Spleen (tissue), 11 donors: ENCODE results near the gene NUP153. TPM values are rescaled to one million over a fixed set of nuclear protein-coding genes. Genes with fewer than 3 reads are reported as not detected.

ENCODE experiments used
- DNase-seq: peaks from one replicate; pipeline ENCODE4 v3.0.0-alpha.2; 2020
- H3K27ac ChIP-seq, 8 donors: fragments of 200-600 bp; sonication (generic) in 7 of 8; 1 replicate in 4 of 8; 2 replicates in 4 of 8; pipeline versions ENCODE4 v1.5.0 to v1.8.0; 2016 to 2021; ENCODE audit warnings: inconsistent platforms in 4 of 8, mild to moderate bottlenecking in 4 of 8, moderate library complexity in 1 of 8
- H3K27me3 ChIP-seq, 7 donors: fragments of 200-600 bp; sonication (generic) in 6 of 7; replicated peaks in 1 of 7; 1 replicate in 4 of 7; 2 replicates in 3 of 7; pipeline versions ENCODE4 v1.5.0 to v1.8.0; 2016 to 2021; ENCODE audit warnings: inconsistent platforms in 3 of 7, mild to moderate bottlenecking in 1 of 7
- H3K36me3 ChIP-seq, 6 donors: fragments of 200-600 bp; sonication (generic) in 5 of 6; 1 replicate in 4 of 6; 2 replicates in 2 of 6; pipeline versions ENCODE4 v1.5.0 to v1.8.0; 2016 to 2021; ENCODE audit warnings: inconsistent platforms in 2 of 6
- H3K4me1 ChIP-seq, 6 donors: fragments of 200-600 bp; sonication (generic) in 5 of 6; 1 replicate in 3 of 6; 2 replicates in 3 of 6; pipeline versions ENCODE4 v1.5.0 to v1.8.0; 2016 to 2021; ENCODE audit warnings: inconsistent platforms in 3 of 6
- H3K4me3 ChIP-seq, 8 donors: fragments of 200-600 bp; sonication (generic) in 7 of 8; 1 replicate in 4 of 8; 2 replicates in 4 of 8; pipeline versions ENCODE4 v1.5.0 to v1.8.0; 2016 to 2021; ENCODE audit warnings: inconsistent platforms in 4 of 8, mild to moderate bottlenecking in 4 of 8, moderate library complexity in 2 of 8
- H3K9me3 ChIP-seq, 8 donors: fragments of 200-600 bp; sonication (generic) in 7 of 8; 1 replicate in 4 of 8; 2 replicates in 4 of 8; pipeline versions ENCODE4 v1.5.0 to v1.8.0; 2016 to 2021; ENCODE audit warnings: inconsistent platforms in 4 of 8
- CTCF ChIP-seq, 11 experiments: fragments of 200-600 bp in 7 of 11; fragments of 450-650 bp in 4 of 11; sonication (generic) in 4 of 11; IDR thresholded peaks in 8 of 11; conservative IDR thresholded peaks in 3 of 11; 1 replicate in 7 of 11; 2 replicates in 4 of 11; pipeline versions ENCODE4 v1.4.0 to v1.8.0; 2016 to 2021; ENCODE audit warnings: antibody characterized with exemption in 11 of 11, inconsistent platforms in 4 of 11, mild to moderate bottlenecking in 1 of 11
- POLR2A ChIP-seq, 3 donors: fragments of 450-650 bp; IDR thresholded peaks; one replicate each; pipeline ENCODE4 v1.5.1; 2017; ENCODE audit warnings: antibody characterized with exemption in 3 of 3, mild to moderate bottlenecking in 1 of 3
- POLR2AphosphoS5 ChIP-seq, 3 donors: sonication (generic); formaldehyde crosslinking; IDR thresholded peaks; one replicate each; pipeline ENCODE4 v1.5.1; 2017; ENCODE audit warnings: antibody characterized with exemption in 3 of 3
- WGBS, 5 donors: extraction: QIAGEN DNeasy Blood & Tissue Kit in 3 of 5; methylation state at CpG; one replicate each; pipeline versions ENCODE4 v1.1.5 to v1.1.7; 2013 to 2018; 5-methylcytosine and 5-hydroxymethylcytosine counted together
- intact Hi-C: fragments of 100-400 bp; cut with DNase I; formaldehyde crosslinking; loops from one replicate; pipeline ENCODE4 v1.15.0; 2023; ENCODE audit warnings: low total_unique reads
- polyA plus RNA-seq, 3 donors: library from polyadenylated mRNA; stranded (reverse); fragments of 200-250 nt; gene quantifications; one replicate each; pipeline ENCODE4 v1.2.1, GENCODE V29; 2013
- total RNA-seq, 7 donors: library from RNA; depleted of rRNA in 3 of 7; stranded (reverse); fragments of >200 nt in 3 of 7; fragmentation: NEBNext Ultra II Directional in 4 of 7; extraction: Animal tissue kit (Norgen Biotek cat#: 25700) in 4 of 7; gene quantifications; one replicate each; pipeline versions ENCODE4 v1.1.0 to v1.2.1, GENCODE V29; 2016 to 2021
- donor health status: healthy with polysubstance abuse.
- donor health status: DM: no; HTN: no; CAD: no; lungs with moderate emphysema.
- donor health status: DM: no; HTN: no; CAD: no.
- donor health status: Bipolar disorder and iron deficiency.
- donor health status: healthy.
- donor health status: DM: no; HTN: no; CAD: no.
- donor health status: DM: yes; HTN: yes; CAD: no.

Gene NUP153
- total and polyA plus RNA-seq, 10 donors: 8.9 to 51.5 (median 45.3) TPM

DNA sequence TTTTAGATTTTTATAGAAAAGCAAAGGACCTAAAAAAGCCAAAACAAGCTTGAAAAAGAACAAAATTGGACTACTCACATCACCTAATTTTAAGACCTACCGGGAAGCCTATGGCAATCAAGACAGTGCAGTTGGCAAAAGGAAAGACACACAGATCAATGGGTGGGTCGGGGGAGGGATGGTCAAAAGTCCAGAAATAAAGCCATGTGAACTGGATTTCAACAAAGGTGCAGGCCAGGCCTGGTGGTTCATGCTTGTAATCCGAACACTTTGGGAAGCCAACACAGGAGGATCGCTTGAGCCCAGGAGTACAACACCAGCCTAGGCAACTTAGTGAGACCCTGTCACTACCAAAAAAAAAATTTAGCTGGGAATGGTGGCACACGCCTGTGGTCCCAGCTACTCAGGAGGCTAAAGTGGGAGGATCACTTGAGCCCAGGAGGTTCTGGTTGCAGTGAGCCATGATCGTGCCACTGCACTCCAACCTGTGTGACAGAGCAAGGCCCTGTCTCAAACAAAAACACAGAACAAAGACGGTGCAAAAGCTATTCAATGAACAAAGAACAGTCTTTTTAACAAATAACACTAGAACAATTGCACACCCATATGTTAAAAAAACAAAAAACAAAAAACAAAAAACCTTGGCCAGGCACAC lies 34.5 kb downstream of the NUP153 start:
- DNase-seq: no peak
- intact Hi-C loops: no loop called here
- H3K9me3 ChIP-seq: no peaks in the 10 kb centered on the region
- peaks cover 0 to 89% (median 67%) of the 10 kb centered on the region in 6 donors for H3K36me3 ChIP-seq
- H3K4me3 ChIP-seq: no peak overlapping the region
- 94 to 98% (median 97%) methylated on average over 7 of the region's 7 CpGs for WGBS, 5 donors
- no peak for TF ChIP-seq CTCF (IDR thresholded peaks at IDR 0.05 in 8 of 11, conservative IDR thresholded peaks at IDR 0.05 in 3 of 11)
- TF ChIP-seq POLR2AphosphoS5 (IDR thresholded peaks at IDR 0.05): no peak
- TF ChIP-seq POLR2A (IDR thresholded peaks at IDR 0.05): no peak
- H3K4me1 ChIP-seq: peaks cover 0 to 14% (median 0%) of the 10 kb centered on the region in 6 donors
- no peaks in the 10 kb centered on the region for H3K27me3 ChIP-seq
- H3K27ac ChIP-seq: no peak overlapping the region

DNA sequence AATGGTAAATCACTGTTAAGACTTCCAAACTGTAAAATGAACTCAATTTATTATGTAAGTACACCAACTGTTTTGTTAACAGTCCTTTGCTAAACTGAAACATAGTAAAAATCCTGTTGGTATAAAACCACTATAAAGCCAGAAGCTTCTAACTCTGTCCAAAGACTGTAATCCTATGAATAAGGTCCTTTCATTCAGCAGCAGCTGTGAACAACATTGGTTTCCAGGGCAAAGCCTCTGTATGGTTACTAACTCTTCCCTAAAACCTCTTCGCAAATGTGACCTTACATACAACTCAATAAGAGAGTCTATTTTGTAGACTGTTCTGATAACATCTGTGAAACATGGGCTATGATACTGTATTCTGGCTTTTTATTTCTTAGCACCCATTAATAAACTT lies 40.1 kb downstream of the NUP153 start:
- intact Hi-C loops: no loop called here
- no peak overlapping the region for H3K27ac ChIP-seq
- peaks cover 0 to 100% (median 58%) of the 10 kb centered on the region in 6 donors for H3K36me3 ChIP-seq
- no peak for DNase-seq
- peaks cover 0 to 18% (median 0%) of the 10 kb centered on the region in 6 donors for H3K4me1 ChIP-seq
- H3K9me3 ChIP-seq: no peaks in the 10 kb centered on the region
- 89 to 98% (median 97%) methylated on average over 1 of the region's 1 CpG for WGBS, 5 donors
- H3K4me3 ChIP-seq: no peak overlapping the region
- H3K27me3 ChIP-seq: no peaks in the 10 kb centered on the region
- TF ChIP-seq POLR2A (IDR thresholded peaks at IDR 0.05): no peak
- TF ChIP-seq POLR2AphosphoS5 (IDR thresholded peaks at IDR 0.05): no peak
- no peak for TF ChIP-seq CTCF (IDR thresholded peaks at IDR 0.05 in 8 of 11, conservative IDR thresholded peaks at IDR 0.05 in 3 of 11)

- Histone ChIP-seq H3K27ac (peak overlapping the region in 1 of 8 donors; percentile 59), H3K27me3 (no peaks in the 10 kb centered on the region), H3K4me3 (no peak overlapping the region), H3K4me1 (peaks cover 0 to 18% (median 0%) of the 10 kb centered on the region in 6 donors), H3K36me3 (peaks cover 5 to 100% (median 68%) of the 10 kb centered on the region in 6 donors), H3K9me3 (no peaks in the 10 kb centered on the region)
- 64 to 81% (median 73%) methylated on average over 1 of the region's 1 CpG for WGBS, 5 donors
- intact Hi-C loops: no loop called here
- DNase-seq: no peak
- TF ChIP-seq CTCF (IDR thresholded peaks at IDR 0.05 in 8 of 11, conservative IDR thresholded peaks at IDR 0.05 in 3 of 11) (no peak), POLR2AphosphoS5 (IDR thresholded peaks at IDR 0.05) (no peak), POLR2A (IDR thresholded peaks at IDR 0.05) (no peak)
These were observed 41.6 kb downstream of the NUP153 start for GRCh38 chr6:17665132-17665531.

DNA sequence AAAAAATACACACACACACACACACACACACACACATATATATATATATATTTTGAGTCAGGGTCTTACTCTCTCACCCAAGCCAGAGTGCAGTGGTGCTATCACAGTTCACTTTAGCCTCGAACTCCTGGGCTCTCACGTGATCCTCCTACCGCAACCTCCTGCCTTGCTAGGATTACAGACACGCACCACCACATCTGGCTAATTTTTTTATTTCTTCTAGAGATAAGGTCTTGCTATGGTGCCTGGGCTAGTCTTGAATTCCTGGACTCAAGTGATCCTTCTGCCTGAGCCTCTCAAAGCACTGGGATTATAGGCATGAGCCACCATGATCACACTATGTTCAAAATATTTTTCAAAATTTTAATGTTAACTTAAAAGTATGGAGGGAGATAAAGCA lies 43.5 kb downstream of the NUP153 start:
- TF ChIP-seq POLR2A (IDR thresholded peaks at IDR 0.05) (no peak), POLR2AphosphoS5 (IDR thresholded peaks at IDR 0.05) (no peak), CTCF (IDR thresholded peaks at IDR 0.05 in 8 of 11, conservative IDR thresholded peaks at IDR 0.05 in 3 of 11) (no peak)
- peaks cover 5 to 100% (median 70%) of the 10 kb centered on the region in 6 donors for H3K36me3 ChIP-seq
- intact Hi-C loops: no loop called here
- no peak for DNase-seq
- H3K4me1 ChIP-seq: peaks cover 0 to 18% (median 0%) of the 10 kb centered on the region in 6 donors
- WGBS, 5 donors: 90 to 96% (median 94%) methylated on average over 4 of the region's 4 CpGs
- H3K27ac ChIP-seq: peak overlapping the region in 1 of 8 donors; percentile 60
- H3K27me3 ChIP-seq: no peaks in the 10 kb centered on the region
- no peaks in the 10 kb centered on the region for H3K9me3 ChIP-seq
- H3K4me3 ChIP-seq: no peak overlapping the region
